Peyer's patch (tissue), 4 donors: ENCODE data around the gene ABLIM2.

Experiments used
- POLR2A ChIP-seq, 2 donors: fragments of 450-650 bp; IDR thresholded peaks; one replicate each; pipeline ENCODE4 v1.5.1; 2017; ENCODE audit warnings: antibody characterized with exemption in 2 of 2, mild to moderate bottlenecking in 2 of 2, moderate library complexity in 2 of 2
- TF ChIP-seq, protein P1 (sequence below), 6 experiments: fragments of 450-650 bp in 4 of 6; fragments of 200-600 bp in 2 of 6; sonication (generic) in 1 of 6; IDR thresholded peaks; one replicate each; pipeline ENCODE4 v1.5.1; 2017 to 2019; ENCODE audit warnings: antibody characterized with exemption in 6 of 6, mild to moderate bottlenecking in 3 of 6, moderate library complexity in 1 of 6

DNA sequence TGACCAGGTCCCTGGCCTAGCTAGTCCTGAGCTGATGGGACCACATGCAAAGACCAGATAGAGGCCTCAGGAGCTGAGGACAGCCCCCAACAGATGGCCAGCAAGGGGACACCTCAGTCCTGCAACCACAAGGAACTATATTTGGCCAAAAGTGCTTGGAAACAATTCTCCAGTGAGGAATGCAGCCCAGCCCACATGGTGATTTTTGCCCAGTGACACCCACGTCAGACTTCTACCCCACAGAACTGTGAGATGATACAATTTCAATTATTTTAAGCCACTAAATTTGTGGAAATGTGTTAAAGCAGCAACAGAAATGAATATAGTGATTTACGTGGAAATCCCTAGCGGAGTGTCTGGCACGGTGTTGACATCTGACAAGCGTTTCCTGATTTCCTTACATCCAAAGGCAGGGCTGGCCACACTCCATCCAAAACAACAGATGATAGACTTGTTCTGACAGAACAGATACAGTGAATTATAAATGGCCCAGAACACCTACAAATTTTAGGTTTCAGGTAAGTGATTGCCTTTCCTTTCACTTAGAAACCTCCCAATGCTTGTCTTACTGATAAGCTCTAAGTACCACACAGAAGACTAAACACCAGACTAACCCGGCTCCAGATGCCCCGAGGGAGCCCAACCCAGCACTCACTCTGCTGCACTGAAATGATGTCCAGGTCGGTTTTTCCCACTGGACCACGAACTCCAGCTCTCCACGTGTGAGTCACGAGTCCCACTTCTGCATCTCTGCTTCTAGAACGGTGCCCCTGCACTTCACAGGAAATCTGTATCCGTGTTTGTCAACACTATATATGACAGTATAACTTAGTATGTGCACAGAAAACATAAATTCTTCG lies 224.7 kb downstream of the ABLIM2 start:
- TF ChIP-seq, protein P1, sequence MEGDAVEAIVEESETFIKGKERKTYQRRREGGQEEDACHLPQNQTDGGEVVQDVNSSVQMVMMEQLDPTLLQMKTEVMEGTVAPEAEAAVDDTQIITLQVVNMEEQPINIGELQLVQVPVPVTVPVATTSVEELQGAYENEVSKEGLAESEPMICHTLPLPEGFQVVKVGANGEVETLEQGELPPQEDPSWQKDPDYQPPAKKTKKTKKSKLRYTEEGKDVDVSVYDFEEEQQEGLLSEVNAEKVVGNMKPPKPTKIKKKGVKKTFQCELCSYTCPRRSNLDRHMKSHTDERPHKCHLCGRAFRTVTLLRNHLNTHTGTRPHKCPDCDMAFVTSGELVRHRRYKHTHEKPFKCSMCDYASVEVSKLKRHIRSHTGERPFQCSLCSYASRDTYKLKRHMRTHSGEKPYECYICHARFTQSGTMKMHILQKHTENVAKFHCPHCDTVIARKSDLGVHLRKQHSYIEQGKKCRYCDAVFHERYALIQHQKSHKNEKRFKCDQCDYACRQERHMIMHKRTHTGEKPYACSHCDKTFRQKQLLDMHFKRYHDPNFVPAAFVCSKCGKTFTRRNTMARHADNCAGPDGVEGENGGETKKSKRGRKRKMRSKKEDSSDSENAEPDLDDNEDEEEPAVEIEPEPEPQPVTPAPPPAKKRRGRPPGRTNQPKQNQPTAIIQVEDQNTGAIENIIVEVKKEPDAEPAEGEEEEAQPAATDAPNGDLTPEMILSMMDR (IDR thresholded peaks at IDR 0.05): no peak
- no peak for TF ChIP-seq POLR2A (IDR thresholded peaks at IDR 0.05)
